ENCODE measurements around the gene MLLT1. TPM values are rescaled to one million over a fixed set of nuclear protein-coding genes. Genes with fewer than 3 reads are reported as not detected.

Gene MLLT1
- total and polyA plus RNA-seq, 8 donors, result 3.1 to 33.8 (median 19.6) TPM

GRCh38 chr19:6279620-6279930 lies 200 bp downstream of the MLLT1 start:
- intact Hi-C loops (cut with DNase I; ENCODE audit: low total_unique reads), result no loop called here
- DNase-seq, result no peak
- WGBS, 5 donors, result 0 to 3% (median 1%) methylated on average over 4 to 52 of the region's 59 CpGs
- Histone ChIP-seq H3K27ac (peak overlapping the region; percentile 76 to 94 (median 91)), H3K4me1 (peaks cover 43 to 50% (median 49%) of the 10 kb centered on the region in 4 donors), H3K4me3 (peak overlapping the region; percentile 83 to 97 (median 92)), H3K27me3 (no peaks in the 10 kb centered on the region), H3K9me3 (no peaks in the 10 kb centered on the region), H3K36me3 (no peaks in the 10 kb centered on the region)
- TF ChIP-seq POLR2AphosphoS5 (IDR thresholded peaks at IDR 0.05) (no peak), POLR2A (IDR thresholded peaks at IDR 0.05) (no peak), EP300 (IDR thresholded peaks at IDR 0.05) (no peak), CTCF (IDR thresholded peaks at IDR 0.05) (no peak)

GRCh38 chr19:6278740-6279619 lies 795 bp downstream of the MLLT1 start:
- no peak for TF ChIP-seq EP300 (IDR thresholded peaks at IDR 0.05)
- TF ChIP-seq POLR2AphosphoS5 (IDR thresholded peaks at IDR 0.05), result no peak
- TF ChIP-seq POLR2A (IDR thresholded peaks at IDR 0.05), result no peak
- TF ChIP-seq CTCF (IDR thresholded peaks at IDR 0.05), result no peak
- WGBS, 5 donors, result 4 to 8% (median 7%) methylated on average over 18 to 36 of the region's 36 CpGs
- no peaks in the 10 kb centered on the region for H3K27me3 ChIP-seq
- H3K4me1 ChIP-seq, result peaks cover 49 to 56% (median 55%) of the 10 kb centered on the region in 4 donors
- H3K27ac ChIP-seq, result peak overlapping the region; percentile 76 to 94 (median 91)
- intact Hi-C loops (cut with DNase I; ENCODE audit: low total_unique reads), result no loop called here
- H3K4me3 ChIP-seq, result peak overlapping the region; percentile 83 to 97 (median 92)
- no peaks in the 10 kb centered on the region for H3K9me3 ChIP-seq
- no peaks in the 10 kb centered on the region for H3K36me3 ChIP-seq
- DNase-seq, result peak in 1 of 2 donors; percentile 41

- Histone ChIP-seq H3K4me3 (peak overlapping the region; percentile 83 to 97 (median 92)), H3K9me3 (no peaks in the 10 kb centered on the region), H3K4me1 (peaks cover 57 to 66% (median 64%) of the 10 kb centered on the region in 4 donors), H3K36me3 (no peaks in the 10 kb centered on the region), H3K27me3 (no peaks in the 10 kb centered on the region), H3K27ac (peak overlapping the region in 4 of 5 donors; percentile 54 to 94 (median 91))
- intact Hi-C loops (cut with DNase I; ENCODE audit: low total_unique reads), result no loop called here
- WGBS, 5 donors, result 63 to 82% (median 73%) methylated on average over 8 to 9 of the region's 9 CpGs
- TF ChIP-seq POLR2AphosphoS5 (IDR thresholded peaks at IDR 0.05) (no peak), POLR2A (IDR thresholded peaks at IDR 0.05) (no peak), EP300 (IDR thresholded peaks at IDR 0.05) (no peak), CTCF (IDR thresholded peaks at IDR 0.05) (no peak)
- DNase-seq, result no peak
Observed at GRCh38 chr19:6278051-6278450, 1.7 kb downstream of the MLLT1 start.

- intact Hi-C loops (cut with DNase I; ENCODE audit: low total_unique reads), result no loop called here
Observed at GRCh38 chr19:6276447-6276846, 3.3 kb downstream of the MLLT1 start.

More at GRCh38 chr19:6276447-6276846, 3.3 kb downstream of the MLLT1 start:
- TF ChIP-seq POLR2AphosphoS5 (IDR thresholded peaks at IDR 0.05) (peak in 2 of 3 donors; percentile 15 to 30), POLR2A (IDR thresholded peaks at IDR 0.05) (no peak), CTCF (IDR thresholded peaks at IDR 0.05) (no peak), EP300 (IDR thresholded peaks at IDR 0.05) (no peak)
- H3K27ac ChIP-seq, result peak overlapping the region; percentile 1 to 94 (median 91)
- DNase-seq, result peak in 1 of 2 donors; percentile 65
- WGBS, 5 donors, result 46 to 75% (median 68%) methylated on average over 12 of the region's 12 CpGs
- H3K4me1 ChIP-seq, result peaks cover 73 to 82% (median 80%) of the 10 kb centered on the region in 4 donors
- H3K4me3 ChIP-seq, result peak overlapping the region in 1 of 4 donors; percentile 6
- no peaks in the 10 kb centered on the region for H3K9me3 ChIP-seq
- no peaks in the 10 kb centered on the region for H3K27me3 ChIP-seq
- no peaks in the 10 kb centered on the region for H3K36me3 ChIP-seq

All from stomach (tissue), 9 donors.